NCI-H2196 (cell line): ENCODE data around the gene NTRK1.

Experiments
- DNase-seq: peaks from one replicate; lab custom pipeline; 2025; ENCODE audit not compliant: unreplicated experiment; lab: John Stamatoyannopoulos, UW

The NTRK1 gene

DNA sequence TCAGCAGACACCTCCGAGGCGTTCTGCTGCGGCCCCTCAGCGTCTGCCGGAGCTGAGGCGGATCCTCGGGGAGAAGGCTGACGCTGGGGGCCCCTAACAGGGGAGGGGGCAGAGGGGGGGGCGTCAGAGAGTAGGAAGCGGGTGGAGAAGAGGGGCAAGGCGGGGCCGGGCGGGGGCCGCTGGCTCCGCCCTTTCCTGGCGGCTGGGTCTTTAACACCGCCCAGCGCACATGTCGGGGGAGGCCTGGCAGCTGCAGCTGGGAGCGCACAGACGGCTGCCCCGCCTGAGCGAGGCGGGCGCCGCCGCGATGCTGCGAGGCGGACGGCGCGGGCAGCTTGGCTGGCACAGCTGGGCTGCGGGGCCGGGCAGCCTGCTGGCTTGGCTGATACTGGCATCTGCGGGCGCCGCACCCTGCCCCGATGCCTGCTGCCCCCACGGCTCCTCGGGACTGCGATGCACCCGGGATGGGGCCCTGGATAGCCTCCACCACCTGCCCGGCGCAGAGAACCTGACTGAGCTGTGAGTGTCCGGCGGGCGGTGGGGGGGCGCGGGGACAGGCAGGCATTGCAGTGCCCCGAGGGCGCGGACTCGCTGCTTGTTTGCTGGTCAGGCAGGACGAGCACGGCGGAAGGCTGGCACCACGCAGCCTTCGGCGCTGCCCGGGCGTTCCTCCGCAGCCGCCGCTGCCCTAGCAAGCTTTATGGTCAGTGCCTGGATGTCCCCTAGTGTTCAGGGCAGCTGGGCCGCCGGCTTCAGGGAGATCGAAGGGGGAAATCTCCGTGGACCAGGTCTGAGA lies at the start of gene NTRK1:
Gene NTRK1 (plus strand): TSS at position 238 of the 796 bp plus-strand sequence. CDS start 70 bp downstream, at position 308.
- DNase-seq: peak; percentile 83

GRCh38 chr1:156811168-156811567 lies 49.5 kb upstream of the NTRK1 start:
- DNase-seq: no peak

DNA sequence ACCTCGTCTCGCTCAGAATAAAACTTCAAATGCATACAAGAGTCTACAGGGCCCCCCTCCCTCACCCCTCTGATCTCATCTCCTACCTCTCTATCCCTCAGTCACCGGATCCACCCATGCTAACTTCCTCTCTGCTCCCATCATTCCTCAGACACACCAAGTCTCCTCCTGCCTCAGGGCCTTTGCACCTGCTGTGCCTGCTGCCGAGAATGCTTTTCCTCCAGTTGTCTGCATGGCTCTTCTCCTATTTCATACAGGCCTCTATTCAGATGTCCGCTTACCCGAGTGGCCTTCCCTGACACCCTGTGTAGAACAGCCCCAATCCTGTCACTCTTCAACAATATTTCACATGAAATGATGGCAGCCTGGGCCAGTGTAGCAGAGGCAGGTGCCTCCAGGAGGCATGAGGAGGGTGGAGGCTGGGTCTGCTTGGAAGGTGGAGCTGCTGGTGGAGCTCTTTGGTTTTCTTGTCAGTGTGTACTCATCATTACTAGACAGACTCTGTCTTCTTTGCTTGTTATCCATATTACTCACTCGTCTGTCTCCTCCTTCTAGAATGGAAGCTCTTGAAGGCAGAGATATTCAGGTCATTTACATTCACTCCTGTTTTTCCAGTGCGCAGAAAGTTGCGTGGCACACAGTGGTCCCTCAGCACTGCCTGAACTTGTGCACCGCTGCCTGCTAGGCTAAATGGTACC lies 48.2 kb upstream of the NTRK1 start:
- no peak for DNase-seq

GRCh38 chr1:156813298-156813697 lies 47.4 kb upstream of the NTRK1 start:
- no peak for DNase-seq

- no peak for DNase-seq
Measured at GRCh38 chr1:156813750-156814570, 46.7 kb upstream of the NTRK1 start.

GRCh38 chr1:156814571-156815260 lies 45.9 kb upstream of the NTRK1 start:
- no peak for DNase-seq

DNA sequence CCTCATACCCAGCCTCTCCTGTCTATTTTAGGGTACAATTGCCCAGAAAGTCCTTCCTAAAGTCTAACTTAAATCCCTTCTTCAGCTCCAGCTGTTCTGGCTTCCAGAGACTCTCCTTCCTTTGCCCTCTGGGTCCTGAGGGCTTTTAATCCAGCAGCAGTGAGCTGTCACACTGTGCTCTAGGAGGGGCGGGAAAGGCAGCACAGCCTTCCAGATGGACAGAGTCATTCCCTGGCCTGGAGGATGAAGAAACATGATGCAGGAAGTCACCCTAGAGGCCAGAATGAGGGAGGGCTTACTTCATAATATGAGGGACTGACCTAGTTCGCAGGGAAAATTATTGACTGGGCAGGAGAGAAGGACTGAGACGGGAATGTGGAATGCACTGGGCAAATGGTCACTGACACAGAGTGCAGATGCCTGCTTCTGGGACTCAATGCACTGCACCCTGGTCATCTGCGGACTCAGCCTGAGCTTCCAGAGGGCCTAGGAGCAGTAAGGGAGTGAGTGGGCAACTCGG lies 45.3 kb upstream of the NTRK1 start:
- DNase-seq: no peak

- DNase-seq: no peak
Measured at GRCh38 chr1:156815961-156816422, 44.7 kb upstream of the NTRK1 start.

DNA sequence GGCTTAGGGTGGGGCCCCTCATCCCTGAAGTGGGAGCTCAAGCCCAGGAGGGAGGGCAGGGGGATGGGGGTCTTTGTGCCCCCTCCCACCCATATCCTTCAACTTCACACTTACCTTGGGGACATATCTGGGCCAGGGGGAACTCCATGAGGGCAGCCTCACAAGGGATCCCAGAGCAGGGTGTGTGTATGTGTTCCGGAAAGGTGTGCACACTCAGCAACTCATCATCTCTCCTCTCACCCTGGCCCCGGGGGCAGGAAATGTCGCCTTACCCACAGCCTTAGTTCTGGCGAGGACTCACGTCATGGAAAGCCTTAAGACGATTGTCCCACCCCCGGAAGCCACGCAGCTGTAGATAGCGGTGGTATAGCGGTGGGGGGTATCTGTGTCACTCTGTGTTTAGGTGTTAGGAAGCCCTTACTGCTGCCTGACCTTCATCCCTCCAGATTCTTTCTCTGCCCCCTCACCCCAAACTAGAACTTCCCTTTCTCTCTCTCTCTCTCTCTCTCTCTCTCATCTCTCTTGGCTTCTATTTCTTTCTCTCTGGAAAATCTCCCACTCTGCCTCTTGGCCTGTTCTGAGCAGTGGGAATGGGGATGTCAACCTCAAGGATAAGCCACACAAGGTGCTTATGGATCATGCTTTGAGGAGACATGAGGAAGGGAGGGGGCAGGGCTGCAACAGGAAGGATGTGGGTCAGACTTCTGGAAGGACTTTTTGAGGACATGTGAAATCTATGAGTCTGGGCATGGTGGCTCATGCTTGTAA lies 43.9 kb upstream of the NTRK1 start, which contains the start of gene SH2D2A:
Gene SH2D2A (minus strand): TSS at position 288 of the 768 bp plus-strand sequence. CDS start 140 bp downstream, at position 148.
- no peak for DNase-seq

- DNase-seq: no peak
Measured at GRCh38 chr1:156821801-156822200, 38.9 kb upstream of the NTRK1 start.

GRCh38 chr1:156822680-156823079 lies 38.0 kb upstream of the NTRK1 start:
- DNase-seq: no peak

GRCh38 chr1:156823210-156823790 lies 37.4 kb upstream of the NTRK1 start:
- DNase-seq: no peak

- DNase-seq: no peak
Measured at GRCh38 chr1:156826630-156827029, 34.0 kb upstream of the NTRK1 start.

- no peak for DNase-seq
Measured at GRCh38 chr1:156828400-156829124, 32.1 kb upstream of the NTRK1 start.

DNA sequence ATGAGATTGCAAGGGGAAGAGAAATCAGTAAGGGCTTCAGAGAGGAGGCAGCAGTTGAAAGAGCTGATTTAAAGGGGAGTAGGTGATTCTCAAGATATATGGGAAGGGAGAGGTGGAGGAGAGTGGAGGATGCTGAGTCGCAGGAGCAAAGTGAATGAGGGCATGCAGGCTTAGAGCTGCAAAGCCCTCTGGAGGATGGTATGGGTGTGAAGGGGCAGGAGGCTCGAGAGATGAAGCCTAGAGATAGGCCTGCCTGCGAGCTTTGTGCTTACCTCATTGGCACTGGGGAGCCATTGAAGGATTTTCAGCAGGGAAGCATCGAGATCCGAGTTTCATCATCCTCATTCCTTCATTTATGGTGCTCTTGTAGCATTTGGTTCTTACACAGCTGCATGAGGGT lies 28.2 kb upstream of the NTRK1 start:
- no peak for DNase-seq

DNA sequence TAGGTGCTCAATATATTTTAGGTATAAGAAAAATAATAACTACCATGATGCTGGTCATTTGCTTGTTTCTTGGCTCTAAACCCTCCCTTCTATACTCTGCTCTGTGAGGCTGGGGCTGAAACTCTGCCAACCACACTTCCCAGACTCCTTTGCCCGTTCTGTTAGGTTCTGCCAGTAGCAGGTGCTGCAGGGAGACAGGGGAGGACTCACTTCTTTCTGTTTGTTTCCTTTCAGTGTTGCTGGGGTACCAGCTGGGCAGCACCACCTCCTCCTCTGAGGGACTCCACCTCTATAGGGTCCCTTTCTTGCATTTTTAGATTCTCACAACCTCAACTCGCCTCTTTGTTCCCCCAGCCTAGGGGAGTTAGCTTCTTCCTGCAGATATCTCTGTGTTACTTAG lies 27.1 kb upstream of the NTRK1 start:
- DNase-seq: peak; percentile 24

DNA sequence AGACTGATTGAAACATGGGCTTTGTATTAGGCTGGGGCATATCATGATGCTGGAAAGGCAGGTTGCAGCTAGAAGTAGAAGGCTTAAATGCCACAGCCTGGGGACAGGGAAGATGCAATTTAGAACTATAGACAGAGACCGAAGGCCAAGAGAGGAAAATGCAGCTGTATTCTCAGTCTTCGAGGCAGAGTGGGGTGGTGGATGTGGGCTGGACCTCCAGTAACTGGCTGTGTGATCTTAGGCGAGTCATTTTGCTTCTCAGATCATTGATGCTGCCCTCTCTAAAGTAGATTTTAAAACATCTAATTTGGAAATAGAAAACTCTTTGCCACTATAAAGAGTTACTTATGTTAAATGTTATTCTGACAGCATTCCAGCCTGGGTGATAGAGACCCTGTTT lies 26.3 kb upstream of the NTRK1 start:
- no peak for DNase-seq

DNA sequence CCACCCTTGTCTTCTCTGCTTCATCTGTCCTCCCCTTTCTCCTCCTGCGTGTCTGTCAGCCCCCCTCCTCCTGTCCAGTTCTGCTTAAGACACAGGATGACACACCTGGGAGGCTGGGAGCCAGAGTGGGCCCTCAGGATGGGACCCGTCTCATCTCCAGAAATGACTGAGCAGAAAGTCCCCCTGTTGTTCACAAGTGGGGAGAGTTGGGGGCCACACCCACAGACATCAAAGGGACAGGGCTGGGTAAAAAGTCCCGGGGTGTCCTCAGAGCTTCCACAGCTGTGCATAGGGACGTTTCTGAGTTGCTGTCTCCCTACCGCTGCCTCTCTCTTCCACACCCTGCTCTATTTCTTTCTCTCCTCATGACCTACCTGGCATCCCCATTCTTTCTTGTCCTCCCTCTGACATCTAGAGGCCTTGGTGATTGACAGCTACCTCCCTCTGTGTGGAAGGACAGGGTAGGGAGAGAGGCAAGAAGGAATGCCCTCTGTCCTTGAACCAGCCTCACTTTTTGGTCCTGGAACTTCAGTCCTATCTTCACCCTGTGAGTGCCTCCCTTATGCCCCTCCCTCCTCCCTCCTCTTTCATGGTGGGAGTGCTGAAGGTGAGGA lies 24.5 kb upstream of the NTRK1 start:
- DNase-seq: no peak
